GM12874 (cell line): Measurements from ENCODE around the gene WRNIP1.

Source experiments
- CTCF ChIP-seq: IDR thresholded peaks from 2 replicates; pipeline ENCODE4 v1.5.1; 2011; ENCODE audit warnings: low read depth, mild to moderate bottlenecking, control low read depth, low read length, moderate library complexity; ENCODE audit not compliant: insufficient read depth

WRNIP1 gene

DNA sequence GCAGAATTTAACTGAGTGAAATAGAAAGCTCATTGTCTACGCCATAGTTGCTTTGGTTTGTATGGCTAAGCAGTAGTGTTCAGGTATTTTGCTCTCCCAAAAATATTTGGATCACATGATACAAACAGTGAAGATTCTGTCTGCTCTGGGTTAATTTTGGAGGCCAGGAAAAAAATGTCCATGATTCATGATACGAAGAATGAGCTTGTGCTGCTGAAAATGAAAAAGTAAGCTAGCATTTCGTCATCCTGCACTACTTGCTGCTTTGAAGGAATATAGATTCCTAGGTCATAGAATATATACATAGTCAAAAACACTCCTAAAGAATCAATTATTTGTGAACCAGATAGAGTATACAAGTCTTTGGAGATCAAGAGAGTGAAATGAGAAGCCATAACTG, 8.3 kb downstream of the WRNIP1 start:
- TF ChIP-seq CTCF, result no peak

DNA sequence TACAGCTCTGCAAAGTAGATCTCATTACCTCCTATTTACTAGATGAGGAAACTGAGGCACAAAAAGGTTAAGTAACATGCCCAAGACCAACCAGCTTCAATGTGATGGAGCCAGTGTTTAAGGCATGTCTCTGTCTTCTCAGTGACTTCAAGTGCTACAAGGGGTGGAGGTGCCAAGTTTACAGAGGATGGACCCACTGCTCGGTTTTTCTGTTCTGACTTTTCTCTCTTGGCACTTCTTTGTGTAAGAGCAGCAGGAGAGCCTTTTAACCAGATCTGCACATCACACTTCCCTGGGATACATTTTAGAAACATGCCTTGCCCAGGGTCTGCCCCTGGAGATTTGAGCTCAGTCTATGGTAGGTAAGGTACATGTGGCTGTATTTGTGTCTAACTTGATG, 9.8 kb downstream of the WRNIP1 start:
- no peak for TF ChIP-seq CTCF

DNA sequence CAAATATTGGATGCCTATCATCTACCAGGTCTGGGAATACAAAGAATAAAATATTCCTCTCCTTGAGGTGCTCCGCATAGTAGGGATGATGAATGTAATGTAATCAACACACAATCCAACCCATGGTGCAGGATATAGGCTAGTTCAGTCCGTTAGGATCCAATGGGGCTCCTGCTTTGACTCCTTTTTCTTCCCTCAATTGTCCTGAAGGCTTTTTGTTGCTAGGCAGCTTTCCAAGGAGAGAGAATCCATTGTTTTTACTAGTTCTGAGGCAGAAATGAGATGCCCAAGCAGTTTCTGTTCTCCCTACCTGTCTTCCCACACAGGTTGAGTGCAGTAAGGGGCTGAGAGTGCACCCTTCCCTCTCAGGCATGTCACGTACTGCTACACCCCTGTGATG, 12.1 kb downstream of the WRNIP1 start:
- no peak for TF ChIP-seq CTCF

DNA sequence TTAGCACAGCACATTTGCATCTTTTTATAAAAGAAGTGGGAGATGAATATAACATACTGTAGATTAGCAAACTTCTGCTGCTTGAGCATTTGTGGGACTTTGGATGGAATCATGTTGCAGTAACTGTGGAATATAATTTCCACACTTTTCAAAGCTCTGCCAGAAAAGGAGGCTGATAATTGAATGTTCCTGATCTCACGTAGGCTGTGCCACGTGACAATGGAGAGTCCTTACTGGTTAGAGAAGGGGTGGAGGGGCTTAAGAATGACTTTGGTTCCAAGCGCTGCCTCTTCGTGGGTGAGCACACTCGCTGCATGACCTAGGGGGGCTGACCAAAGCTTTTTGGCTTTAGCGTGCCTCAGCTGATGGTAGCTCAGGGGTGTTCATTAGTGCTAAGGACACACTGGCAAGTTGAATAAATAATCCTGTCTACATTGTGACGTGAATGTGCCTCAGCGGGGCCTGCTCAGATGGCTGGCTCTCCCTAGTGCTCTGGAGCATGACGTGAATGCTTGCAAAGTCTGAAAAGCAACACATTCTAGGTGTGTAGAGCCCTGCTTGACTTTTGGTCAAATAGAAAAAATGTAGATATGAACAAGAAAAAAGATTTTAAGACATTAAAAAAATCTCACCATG, 15.0 kb downstream of the WRNIP1 start:
- TF ChIP-seq CTCF, result no peak

DNA sequence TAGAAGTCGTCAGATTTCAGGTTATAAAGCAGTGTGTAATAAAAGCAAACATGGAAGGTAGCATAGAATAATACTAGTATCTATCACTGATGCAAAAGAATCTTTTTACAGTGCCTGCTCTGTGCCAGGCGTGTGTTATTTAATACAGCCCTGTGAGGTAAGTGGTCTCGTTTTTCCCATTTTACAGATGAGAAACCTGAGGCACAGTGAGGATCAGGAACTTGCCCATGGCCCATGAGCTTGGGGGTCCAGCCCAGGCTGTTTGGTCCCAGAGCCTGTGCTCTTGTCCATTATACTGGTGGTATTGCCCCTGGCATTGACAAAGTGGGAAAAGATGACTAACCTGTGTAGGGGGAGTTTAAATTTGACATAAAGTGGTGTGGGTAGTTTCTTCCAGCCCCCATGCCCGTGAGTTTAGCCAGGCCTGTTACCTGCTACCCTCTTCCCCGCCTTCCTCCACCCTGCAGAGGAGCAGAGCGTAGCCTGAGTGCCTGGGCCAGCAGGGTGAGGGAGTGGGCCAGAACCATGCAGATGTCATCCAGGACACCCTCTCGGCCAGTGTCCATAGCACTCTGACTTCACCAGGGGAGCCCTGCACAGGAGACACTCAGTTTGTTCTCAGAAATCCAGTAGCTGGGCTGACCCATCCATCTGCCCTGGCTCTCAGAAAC, 16.6 kb downstream of the WRNIP1 start:
- no peak for TF ChIP-seq CTCF

- no peak for TF ChIP-seq CTCF
Observed at GRCh38 chr6:2782356-2782708, 17.1 kb downstream of the WRNIP1 start.

- TF ChIP-seq CTCF, result no peak
Observed at GRCh38 chr6:2782825-2783187, 17.6 kb downstream of the WRNIP1 start.
